Epithelial cell of esophagus (primary cell): Measurements from ENCODE around the gene DYRK1A.

Experiments used
- DNase-seq: peaks from one replicate; pipeline ENCODE4 v3.0.0; 2010; ENCODE audit warnings: low read depth
- H3K4me3 ChIP-seq: 2 replicates; pipeline ENCODE4 v1.5.1; 2011; ENCODE audit warnings: mild to moderate bottlenecking, low read length, control low read depth
- CTCF ChIP-seq: IDR thresholded peaks from 2 replicates; pipeline ENCODE4 v1.5.1; 2011; ENCODE audit warnings: low read depth, mild to moderate bottlenecking, low read length, control low read depth, inconsistent platforms; ENCODE audit not compliant: insufficient read depth; ENCODE audit errors: missing control alignments

DYRK1A gene

DNA sequence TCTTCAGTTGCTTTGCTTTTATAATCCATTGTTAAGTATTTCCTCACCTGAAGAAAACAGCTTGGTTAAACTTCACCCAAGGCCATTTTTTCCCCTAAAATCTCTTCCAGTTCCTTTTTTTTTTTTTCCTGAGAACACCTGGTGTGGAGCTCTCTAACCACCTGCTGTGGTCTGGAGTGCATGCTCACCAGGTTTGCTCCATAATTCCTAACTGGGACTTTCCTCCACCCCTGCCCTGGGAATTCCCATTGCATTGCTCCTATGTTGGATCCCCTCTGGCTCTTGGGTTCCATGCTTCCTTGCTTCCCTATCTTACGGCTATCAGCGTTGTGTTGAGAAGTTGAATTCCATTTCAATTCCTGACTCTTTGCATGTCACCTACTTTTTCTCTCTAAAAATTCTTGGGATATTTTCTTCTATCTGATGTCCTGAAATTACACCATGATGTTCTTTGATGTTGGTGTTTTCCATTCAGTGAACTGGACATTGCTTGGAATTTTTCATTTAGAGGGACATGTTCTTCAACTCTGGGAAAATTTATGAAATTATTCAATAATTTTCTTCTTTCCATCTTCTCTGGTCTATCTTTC lies 19.6 kb upstream of the DYRK1A start:
- DNase-seq: no peak
- no peak overlapping the region for H3K4me3 ChIP-seq
- no peak for TF ChIP-seq CTCF

DNA sequence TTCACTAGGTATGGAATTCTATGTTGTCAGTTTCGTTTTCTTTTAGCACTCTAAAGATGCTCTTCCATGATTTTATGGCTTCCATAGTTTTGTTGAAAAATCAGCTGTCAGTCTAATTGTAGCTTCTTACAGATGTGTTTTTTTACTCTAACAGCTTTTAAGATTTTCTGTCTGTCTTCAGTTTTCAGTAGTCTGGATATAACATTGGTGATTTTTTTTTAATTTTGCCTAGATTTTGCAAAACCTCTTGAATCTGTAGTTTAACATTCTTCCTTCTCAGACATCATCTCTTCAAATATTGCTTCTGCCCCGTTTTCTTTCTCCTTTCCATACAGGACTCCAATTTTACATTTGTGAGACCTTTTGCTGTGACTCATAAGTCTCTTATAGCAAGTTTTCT lies 17.9 kb upstream of the DYRK1A start:
- no peak for TF ChIP-seq CTCF
- no peak overlapping the region for H3K4me3 ChIP-seq
- no peak for DNase-seq

- DNase-seq: no peak
- no peak for TF ChIP-seq CTCF
- no peak overlapping the region for H3K4me3 ChIP-seq
Measured at GRCh38 chr21:37350472-37350871, 16.1 kb upstream of the DYRK1A start.

GRCh38 chr21:37356706-37357105 lies 9.9 kb upstream of the DYRK1A start:
- no peak overlapping the region for H3K4me3 ChIP-seq
- DNase-seq: peak; percentile 74
- no peak for TF ChIP-seq CTCF

DNA sequence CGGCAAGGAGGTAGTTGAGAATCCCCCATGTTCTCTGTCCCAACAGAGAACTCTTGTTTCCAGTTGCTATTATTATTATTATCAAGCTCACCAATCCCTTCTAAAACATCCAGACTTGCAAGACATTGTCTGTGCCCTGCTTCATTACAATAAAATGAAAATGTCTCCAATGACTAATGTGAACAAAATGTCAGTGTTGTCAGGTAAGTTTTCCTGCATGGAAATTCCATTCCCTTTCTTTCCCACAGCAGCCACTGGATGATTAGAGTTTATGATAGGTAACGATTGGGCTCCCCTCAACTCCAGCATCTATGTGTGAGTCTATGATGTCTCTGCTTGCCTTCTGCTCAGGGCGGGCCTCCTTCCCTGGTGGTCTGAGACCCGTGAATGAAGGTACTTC lies 8.9 kb upstream of the DYRK1A start:
- no peak overlapping the region for H3K4me3 ChIP-seq
- peak; percentile 83 for DNase-seq
- TF ChIP-seq CTCF: no peak

GRCh38 chr21:37358397-37358796 lies 8.2 kb upstream of the DYRK1A start:
- no peak for TF ChIP-seq CTCF
- no peak overlapping the region for H3K4me3 ChIP-seq
- DNase-seq: peak; percentile 51

- no peak for DNase-seq
Measured at GRCh38 chr21:37363936-37364335, 2.6 kb upstream of the DYRK1A start.

More at GRCh38 chr21:37363936-37364335, 2.6 kb upstream of the DYRK1A start:
- no peak overlapping the region for H3K4me3 ChIP-seq
- no peak for TF ChIP-seq CTCF
